ENCODE results near the gene HOXA9. TPM values are rescaled to one million over a fixed set of nuclear protein-coding genes. Genes with fewer than 3 reads are reported as not detected.

HOXA9 gene
- total RNA-seq, 1 experiment from 2014 or later: 91.0 TPM

- CTCF ChIA-PET: interaction anchor here (1.0 to 1.8 kb wide), 3 partner anchors 720 to 896 kb away, joined by 5 to 8 read pairs (median 5); no protein-coding TSS in a partner anchor
- POLR2A ChIA-PET: no interaction called here
- intact Hi-C loops (cut with micrococcal nuclease): no loop called here
- no peaks in the 10 kb centered on the region for H3K27me3 ChIP-seq (ENCODE audit: insufficient read depth, low read length)
- peak overlapping the region; percentile 84 for H3K4me2 ChIP-seq (ENCODE audit: low read length)
- peaks cover 0 to 24% of the 10 kb centered on the region in 2 experiments; a peak in 3 of 4 replicates for H3K4me1 ChIP-seq (ENCODE audit: control insufficient read depth in 1 of 2, insufficient read depth in 2 of 2, low read length in 2 of 2)
- no peak overlapping the region; the same call in 1 of the 2 replicates for H3K27ac ChIP-seq (ENCODE audit: low read depth, low read length)
- no peak for DNase-seq (ENCODE audit: low read depth, low spot score)
- no peaks in the 10 kb centered on the region for H3K9me2 ChIP-seq (ENCODE audit: insufficient read depth)
- H3K4me3 ChIP-seq (replicated peaks in 1 of 2; ENCODE audit: low read depth in 1 of 2, low read length in 2 of 2): peak overlapping the region; percentile 59 to 70
- peak overlapping the region; percentile 77 for H2AFZ ChIP-seq (ENCODE audit: low read depth, low read length, poor library complexity, severe bottlenecking)
- RAD21 ChIA-PET (ENCODE audit: low non-redundant PET in 1 of 2, low total read pairs in 2 of 2, uncharacterized antibody in 2 of 2, unreplicated experiment in 2 of 2): no interaction called here
- no peaks in the 10 kb centered on the region for H3K9me3 ChIP-seq (ENCODE audit: control insufficient read depth in 1 of 2, insufficient read depth in 1 of 2, low read depth in 1 of 2, low read length in 2 of 2)
- H3K79me2 ChIP-seq (ENCODE audit: insufficient read depth, low read length): no peaks in the 10 kb centered on the region
- TSS peak; percentile 60 for BruUV-seq (replicated peaks)
- peak overlapping the region; percentile 55 for H3K9ac ChIP-seq (ENCODE audit: low read length)
- H4K20me1 ChIP-seq (ENCODE audit: insufficient read depth): no peaks in the 10 kb centered on the region
- ATAC-seq: peak; percentile 1; the same call in 1 of the 2 replicates
- TF ChIP-seq ZFX (IDR thresholded peaks at IDR 0.05): no peak
- TF ChIP-seq ZBTB33 (IDR thresholded peaks at IDR 0.05; ENCODE audit: extremely low read depth, insufficient replicate concordance, low read length): no peak
- TF ChIP-seq SRF (IDR thresholded peaks at IDR 0.05; ENCODE audit: low read depth): no peak
- no peak for TF ChIP-seq CBX3 (IDR thresholded peaks at IDR 0.05; ENCODE audit: low read depth)
- no peak for TF ChIP-seq RAD21 (IDR thresholded peaks at IDR 0.05; ENCODE audit: low read depth)
- no peak for TF ChIP-seq MAX (IDR thresholded peaks at IDR 0.05)
- TF ChIP-seq ELF1 (IDR thresholded peaks at IDR 0.05; ENCODE audit: borderline replicate concordance, low read depth): no peak
- no peak for TF ChIP-seq POLR2A (IDR thresholded peaks at IDR 0.05; ENCODE audit: borderline replicate concordance, extremely low read depth, insufficient read depth, insufficient read length)
- TF ChIP-seq, protein P1, sequence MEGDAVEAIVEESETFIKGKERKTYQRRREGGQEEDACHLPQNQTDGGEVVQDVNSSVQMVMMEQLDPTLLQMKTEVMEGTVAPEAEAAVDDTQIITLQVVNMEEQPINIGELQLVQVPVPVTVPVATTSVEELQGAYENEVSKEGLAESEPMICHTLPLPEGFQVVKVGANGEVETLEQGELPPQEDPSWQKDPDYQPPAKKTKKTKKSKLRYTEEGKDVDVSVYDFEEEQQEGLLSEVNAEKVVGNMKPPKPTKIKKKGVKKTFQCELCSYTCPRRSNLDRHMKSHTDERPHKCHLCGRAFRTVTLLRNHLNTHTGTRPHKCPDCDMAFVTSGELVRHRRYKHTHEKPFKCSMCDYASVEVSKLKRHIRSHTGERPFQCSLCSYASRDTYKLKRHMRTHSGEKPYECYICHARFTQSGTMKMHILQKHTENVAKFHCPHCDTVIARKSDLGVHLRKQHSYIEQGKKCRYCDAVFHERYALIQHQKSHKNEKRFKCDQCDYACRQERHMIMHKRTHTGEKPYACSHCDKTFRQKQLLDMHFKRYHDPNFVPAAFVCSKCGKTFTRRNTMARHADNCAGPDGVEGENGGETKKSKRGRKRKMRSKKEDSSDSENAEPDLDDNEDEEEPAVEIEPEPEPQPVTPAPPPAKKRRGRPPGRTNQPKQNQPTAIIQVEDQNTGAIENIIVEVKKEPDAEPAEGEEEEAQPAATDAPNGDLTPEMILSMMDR (IDR thresholded peaks at IDR 0.05 in 2 of 3, conservative IDR thresholded peaks at IDR 0.05 in 1 of 3; ENCODE audit: borderline replicate concordance in 1 of 3, insufficient read depth in 1 of 3, low read depth in 2 of 3, low read length in 2 of 3): no peak
- no peak for TF ChIP-seq REST (IDR thresholded peaks at IDR 0.05; ENCODE audit: low read depth)
- no peak for TF ChIP-seq CEBPB (IDR thresholded peaks at IDR 0.05; ENCODE audit: low read depth)
- H3K36me3 ChIP-seq (ENCODE audit: control insufficient read depth in 1 of 2, insufficient read depth in 2 of 2, low read length in 2 of 2): no peaks in the 10 kb centered on the region
Observed at GRCh38 chr7:27200761-27201579, 35.6 kb upstream of the HOXA9 start.
